BE2C (cell line): ENCODE data around the gene RNPEPL1.

ENCODE experiments used
- DNase-seq: peaks from one replicate; pipeline ENCODE4 v3.0.0-alpha.2; 2020
- H3K27me3 ChIP-seq: fragments of 250-450 bp; sonication (Bioruptor Pico); 2 replicates; pipeline ENCODE4 v1.5.1; 2020; ENCODE audit warnings: mild to moderate bottlenecking
- H3K36me3 ChIP-seq: fragments of 250-450 bp; sonication (Bioruptor Pico); 2 replicates; pipeline ENCODE4 v1.5.1; 2020; ENCODE audit warnings: mild to moderate bottlenecking
- H3K4me1 ChIP-seq: fragments of 250-450 bp; sonication (Bioruptor Pico); 2 replicates; pipeline ENCODE4 v1.5.1; 2020
- H3K4me3 ChIP-seq: 2 replicates; pipeline ENCODE4 v1.5.1; 2011; ENCODE audit warnings: low read depth, low read length
- H3K9me3 ChIP-seq: fragments of 250-450 bp; sonication (Bioruptor Pico); 2 replicates; pipeline ENCODE4 v1.5.1; 2020
- CTCF ChIP-seq: IDR thresholded peaks from 2 replicates; pipeline ENCODE4 v1.5.1; 2012; ENCODE audit warnings: mild to moderate bottlenecking, low read depth, low read length

The RNPEPL1 gene

DNA sequence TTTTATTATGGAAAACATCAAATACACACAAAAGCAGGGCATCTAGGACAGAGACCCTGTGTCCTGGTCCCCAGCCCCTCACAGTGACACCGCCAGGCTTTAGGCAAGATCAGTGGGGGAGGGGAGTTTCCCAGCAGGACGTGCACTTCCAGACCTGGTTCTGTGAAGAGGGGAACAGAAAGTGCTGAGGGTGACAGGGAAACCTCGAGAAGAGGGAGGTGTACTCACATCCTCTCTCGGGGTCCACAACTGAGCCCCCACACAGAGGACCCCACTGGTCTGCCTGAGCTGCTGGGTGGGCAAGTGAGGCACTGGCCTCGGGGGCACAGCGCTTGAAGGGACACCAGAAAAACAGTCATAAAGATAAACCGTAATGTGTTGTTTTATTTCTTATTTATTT, 52.6 kb downstream of the RNPEPL1 start:
- DNase-seq: peak; percentile 5
- H3K9me3 ChIP-seq: no peaks in the 10 kb centered on the region

GRCh38 chr2:240622060-240622411, 53.8 kb downstream of the RNPEPL1 start:
- no peak for TF ChIP-seq CTCF
- peaks cover 5% of the 10 kb centered on the region for H3K4me1 ChIP-seq
- H3K27me3 ChIP-seq: no peaks in the 10 kb centered on the region

More for the DNA sequence above, 52.6 kb downstream of the RNPEPL1 start:
- Histone ChIP-seq H3K27me3 (no peaks in the 10 kb centered on the region), H3K36me3 (no peaks in the 10 kb centered on the region), H3K4me1 (peaks cover 5% of the 10 kb centered on the region), H3K4me3 (no peak overlapping the region)
- no peak for TF ChIP-seq CTCF

DNA sequence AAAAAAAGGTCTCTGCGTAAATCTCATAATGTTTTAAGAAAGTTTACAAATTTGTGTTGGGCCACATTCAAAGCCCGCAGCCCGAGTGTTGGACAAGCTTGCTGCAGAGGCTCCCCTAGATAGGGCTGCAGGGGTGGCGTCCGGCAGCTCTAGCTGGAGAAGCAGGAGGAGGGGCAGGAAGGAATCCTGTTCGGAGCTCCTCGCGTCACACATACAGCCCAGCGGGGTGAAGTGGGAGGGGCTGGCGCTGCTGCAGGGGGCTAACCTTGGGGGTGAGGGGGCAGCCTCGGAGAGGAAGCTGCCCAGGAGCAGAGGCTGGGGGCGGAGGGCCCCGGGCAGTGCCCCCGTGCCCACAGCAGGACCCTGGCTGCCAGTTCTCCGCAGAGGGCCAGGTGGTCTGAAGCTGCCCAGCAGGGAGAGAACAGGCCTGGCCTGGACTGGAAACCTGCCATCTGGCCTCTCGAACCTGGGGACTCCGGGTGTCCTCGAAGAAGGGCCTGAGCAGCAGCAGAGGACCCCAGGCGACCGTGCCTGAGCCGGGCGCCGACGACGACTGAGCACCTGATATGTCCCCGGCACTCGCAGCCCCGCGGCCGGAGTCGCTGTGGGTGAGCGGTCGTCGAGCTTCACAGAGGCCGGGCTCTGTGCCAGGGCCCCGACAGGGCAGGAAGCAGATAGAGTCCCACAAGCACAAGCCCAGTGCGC, 54.4 kb downstream of the RNPEPL1 start:
- peaks cover 5% of the 10 kb centered on the region for H3K4me1 ChIP-seq

More at GRCh38 chr2:240622060-240622411, 53.8 kb downstream of the RNPEPL1 start:
- H3K9me3 ChIP-seq: no peaks in the 10 kb centered on the region
- no peaks in the 10 kb centered on the region for H3K36me3 ChIP-seq
- no peak overlapping the region for H3K4me3 ChIP-seq
- DNase-seq: no peak

DNA sequence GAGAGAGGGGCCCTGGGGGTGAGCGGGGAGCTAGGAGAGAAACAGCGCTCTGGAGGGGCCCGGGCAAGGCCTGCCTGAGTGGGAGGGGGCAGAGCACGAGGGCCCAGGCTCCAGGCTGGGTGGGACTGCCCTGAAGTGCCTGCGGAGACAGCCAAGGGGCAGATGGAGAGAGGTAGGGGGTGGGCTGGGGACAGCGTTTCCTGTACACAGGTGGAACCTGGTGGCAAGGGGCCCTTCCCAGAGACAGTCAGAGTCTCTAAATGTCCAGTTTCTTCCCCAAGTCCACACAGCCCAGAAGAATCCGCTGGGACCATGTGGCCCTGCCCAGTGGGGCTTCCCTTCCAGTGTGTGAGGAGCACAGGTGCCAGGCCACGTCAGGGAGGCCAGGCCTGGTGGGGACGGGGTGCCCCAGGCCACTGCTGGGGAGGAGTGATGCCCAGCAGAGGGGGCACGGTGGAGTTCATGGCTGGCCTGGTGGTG, 55.3 kb downstream of the RNPEPL1 start:
- H3K9me3 ChIP-seq: no peaks in the 10 kb centered on the region
- peaks cover 5% of the 10 kb centered on the region for H3K4me1 ChIP-seq
- no peaks in the 10 kb centered on the region for H3K27me3 ChIP-seq
- peak; percentile 5 for DNase-seq
- TF ChIP-seq CTCF: no peak
- no peak overlapping the region for H3K4me3 ChIP-seq
- no peaks in the 10 kb centered on the region for H3K36me3 ChIP-seq

More for the DNA sequence above, 54.4 kb downstream of the RNPEPL1 start:
- Histone ChIP-seq H3K4me3 (no peak overlapping the region), H3K36me3 (no peaks in the 10 kb centered on the region), H3K27me3 (no peaks in the 10 kb centered on the region), H3K9me3 (no peaks in the 10 kb centered on the region)
- peak; percentile 21; the same call in 1 of the 2 replicates for TF ChIP-seq CTCF
- peak; percentile 81 for DNase-seq

- DNase-seq: peak; percentile 5
- peaks cover 5% of the 10 kb centered on the region for H3K4me1 ChIP-seq
Measured at GRCh38 chr2:240624011-240624949, 56.0 kb downstream of the RNPEPL1 start.

More at GRCh38 chr2:240624011-240624949, 56.0 kb downstream of the RNPEPL1 start:
- no peaks in the 10 kb centered on the region for H3K27me3 ChIP-seq
- no peak for TF ChIP-seq CTCF
- H3K36me3 ChIP-seq: no peaks in the 10 kb centered on the region
- no peaks in the 10 kb centered on the region for H3K9me3 ChIP-seq
- H3K4me3 ChIP-seq: no peak overlapping the region
